H4 (cell line): Measurements from ENCODE around the gene PRKRA. TPM values are rescaled to one million over a fixed set of nuclear protein-coding genes. Genes with fewer than 3 reads are reported as not detected.

ENCODE experiments used
- total RNA-seq: library from RNA; depleted of rRNA; stranded (reverse); fragments of >200 nt; shearing (Covaris generic); gene quantifications from 2 replicates; pipeline ENCODE4 v1.2.3, GENCODE V29; 2014; rRNA removed

PRKRA gene
- total RNA-seq, 1 experiment from 2014 or later, result 53.5 TPM

Other genes with a start within 250 kb of the PRKRA start
- 1.1 and 2.5 TPM in 2 replicates for gene PJVK, start 203 bp upstream of the PRKRA start, total RNA-seq
- gene FKBP7, start 27.4 kb upstream of the PRKRA start, total RNA-seq, result 43.4 and 44.2 TPM in 2 replicates
- 10.3 and 11.7 TPM in 2 replicates for gene PLEKHA3, start 29.3 kb upstream of the PRKRA start, total RNA-seq